Upper lobe of left lung (tissue), 6 donors: ENCODE data around the gene TTC28. TPM values are rescaled to one million over a fixed set of nuclear protein-coding genes. Genes with fewer than 3 reads are reported as not detected.
A peak's percentile ranks its signal among the peaks of the same experiment; 100 is the strongest.

ENCODE experiments used
- ATAC-seq, 2 donors: fragments of 200-7000 bp; cut with Tn5 transposase; one replicate each; pipeline ENCODE4 v1.9.1; 2022; ENCODE audit warnings: mild to moderate bottlenecking in 2 of 2, moderate library complexity in 2 of 2; ENCODE audit not compliant: low FRiP score in 2 of 2
- DNase-seq, 2 donors: peaks; one replicate each; pipeline ENCODE4 v3.0.0-alpha.2; 2019 to 2020
- H3K27ac ChIP-seq, 4 donors: fragments of 200-600 bp; sonication (generic); one replicate each; pipeline ENCODE4 v1.5.1; 2016 to 2019
- H3K27me3 ChIP-seq, 4 donors: fragments of 200-600 bp; sonication (generic); one replicate each; pipeline ENCODE4 v1.5.1; 2017 to 2019
- H3K36me3 ChIP-seq, 4 donors: fragments of 200-600 bp; sonication (generic); one replicate each; pipeline ENCODE4 v1.5.1; 2016 to 2019
- H3K4me1 ChIP-seq, 4 donors: fragments of 200-600 bp; sonication (generic); one replicate each; pipeline ENCODE4 v1.5.1; 2018 to 2019
- H3K4me3 ChIP-seq, 4 donors: fragments of 200-600 bp; sonication (generic); one replicate each; pipeline ENCODE4 v1.5.1; 2017 to 2019; ENCODE audit warnings: mild to moderate bottlenecking in 2 of 4, moderate library complexity in 1 of 4
- H3K9me3 ChIP-seq, 4 donors: fragments of 200-600 bp; sonication (generic); one replicate each; pipeline ENCODE4 v1.5.1; 2018 to 2019
- CTCF ChIP-seq, 6 experiments: fragments of 450-650 bp in 4 of 6; fragments of 200-600 bp in 2 of 6; sonication (generic) in 2 of 6; IDR thresholded peaks; one replicate each; pipeline ENCODE4 v1.5.1; 2016 to 2019; ENCODE audit warnings: antibody characterized with exemption in 6 of 6
- EP300 ChIP-seq, 4 donors: sonication (generic); formaldehyde crosslinking; IDR thresholded peaks; one replicate each; pipeline ENCODE4 v1.5.1; 2017; ENCODE audit warnings: antibody characterized with exemption in 4 of 4, control low read depth in 2 of 4
- POLR2A ChIP-seq, 4 donors: fragments of 450-650 bp; IDR thresholded peaks; one replicate each; pipeline ENCODE4 v1.5.1; 2016 to 2017; ENCODE audit warnings: antibody characterized with exemption in 4 of 4, mild to moderate bottlenecking in 2 of 4
- POLR2AphosphoS5 ChIP-seq, 2 donors: sonication (generic); formaldehyde crosslinking; IDR thresholded peaks; one replicate each; pipeline ENCODE4 v1.5.1; 2017; ENCODE audit warnings: antibody characterized with exemption in 2 of 2
- WGBS, 2 donors: methylation state at CpG; one replicate each; pipeline ENCODE4 v1.1.5; 2017 to 2018; 5-methylcytosine and 5-hydroxymethylcytosine counted together
- total RNA-seq, 6 donors: library from RNA; depleted of rRNA in 4 of 6; stranded (reverse); fragments of >200 nt in 4 of 6; gene quantifications; one replicate each; pipeline versions ENCODE4 v1.1.0 to v1.2.1, GENCODE V29; 2016 to 2021
- donor health status: DM: no; HTN: no; CAD: no; lungs with moderate emphysema.
- donor health status: DM: no; HTN: yes; CAD: no; lungs with severe emphysema.

Gene TTC28
- total RNA-seq, 6 donors from 2014 or later = 30.1 to 69.4 (median 41.4) TPM

DNA sequence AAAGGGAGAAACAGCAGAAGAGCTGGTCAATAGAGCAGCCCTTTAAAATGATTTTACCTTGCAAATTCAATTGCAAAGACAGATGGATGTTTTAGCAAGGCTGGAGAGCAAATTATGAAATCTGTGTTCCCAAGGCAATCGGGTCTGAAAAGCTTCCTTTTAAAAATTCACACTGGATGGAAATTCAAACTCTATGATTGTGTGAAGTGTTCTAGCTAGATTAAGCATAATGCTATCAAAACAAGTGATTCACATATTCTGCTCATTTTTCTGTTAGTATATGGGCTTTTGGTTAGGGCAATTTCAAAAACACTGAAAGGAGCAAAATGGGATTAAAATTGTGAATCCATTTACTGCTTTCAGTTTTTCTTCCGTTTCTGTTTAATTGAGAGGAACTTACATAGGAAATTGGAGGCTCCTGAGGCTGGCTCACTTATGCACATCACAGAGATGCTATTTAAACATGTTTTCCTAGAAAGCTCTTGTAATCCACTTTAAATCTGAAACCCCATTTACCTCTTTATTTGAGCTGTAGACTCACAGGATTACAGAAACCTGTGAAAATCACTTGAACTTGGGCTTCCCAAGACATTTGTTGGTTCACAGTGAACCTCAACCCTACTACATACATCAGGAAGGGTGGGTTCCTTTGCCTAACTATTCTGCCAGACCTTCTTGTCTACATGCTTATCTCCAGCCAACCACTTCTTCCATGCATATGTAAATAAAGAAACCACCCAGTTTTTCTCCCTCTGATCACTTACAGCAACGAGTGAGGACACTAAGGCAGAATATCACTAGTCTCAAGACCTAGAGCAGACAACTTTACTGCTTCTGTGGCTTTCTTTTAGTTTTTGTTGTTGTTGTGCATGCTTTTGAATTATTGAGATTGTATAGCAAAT is 558.7 kb downstream of the TTC28 start:
- no peaks in the 10 kb centered on the region for H3K36me3 ChIP-seq
- ATAC-seq = no peak
- H3K4me3 ChIP-seq = no peak overlapping the region
- WGBS, 2 donors = 36 to 40% methylated on average over 3 of the region's 3 CpGs
- DNase-seq = no peak
- no peaks in the 10 kb centered on the region for H3K9me3 ChIP-seq
- no peak overlapping the region for H3K27ac ChIP-seq
- peaks cover 4 to 12% (median 10%) of the 10 kb centered on the region in 4 donors for H3K4me1 ChIP-seq
- no peaks in the 10 kb centered on the region for H3K27me3 ChIP-seq
- TF ChIP-seq POLR2AphosphoS5 (IDR thresholded peaks at IDR 0.05) = no peak
- no peak for TF ChIP-seq EP300 (IDR thresholded peaks at IDR 0.05)
- no peak for TF ChIP-seq POLR2A (IDR thresholded peaks at IDR 0.05)
- no peak for TF ChIP-seq CTCF (IDR thresholded peaks at IDR 0.05)

DNA sequence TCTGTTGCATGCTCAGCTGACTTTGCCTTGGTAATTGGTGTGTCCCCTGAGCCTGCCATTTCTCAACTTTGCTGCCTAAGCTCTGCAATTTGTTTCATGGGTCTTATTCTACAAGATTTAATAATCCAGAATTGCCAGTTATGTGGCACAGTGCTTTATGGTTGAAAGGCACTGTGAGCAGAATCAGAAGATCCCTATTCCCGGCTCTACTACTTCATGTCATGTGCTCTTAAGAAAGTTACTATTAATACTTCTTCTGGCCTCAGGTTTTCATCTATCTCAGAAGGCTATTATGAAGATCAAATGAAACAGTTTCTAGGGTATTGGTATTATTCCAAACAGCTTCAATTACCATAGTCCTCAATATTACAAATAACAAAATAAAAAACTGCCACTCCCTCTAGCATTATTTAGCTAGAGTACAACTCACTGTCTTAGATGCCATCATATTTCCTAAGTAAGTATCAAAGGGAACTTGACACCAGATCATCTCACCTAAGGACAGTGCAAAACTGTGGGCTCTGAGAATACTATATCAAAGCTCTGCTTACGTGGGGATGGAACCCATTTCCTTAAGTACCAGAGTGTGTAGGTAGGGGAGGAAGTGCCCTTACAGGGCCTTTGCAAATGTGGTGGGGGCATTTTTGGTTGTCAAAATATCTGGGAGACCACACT is 560.5 kb downstream of the TTC28 start:
- H3K27me3 ChIP-seq = no peaks in the 10 kb centered on the region
- H3K36me3 ChIP-seq = no peaks in the 10 kb centered on the region
- 83 to 93% methylated on average over 2 of the region's 2 CpGs for WGBS, 2 donors
- TF ChIP-seq CTCF (IDR thresholded peaks at IDR 0.05) = no peak
- TF ChIP-seq EP300 (IDR thresholded peaks at IDR 0.05) = no peak
- no peak for TF ChIP-seq POLR2A (IDR thresholded peaks at IDR 0.05)
- peaks cover 4 to 12% (median 10%) of the 10 kb centered on the region in 4 donors for H3K4me1 ChIP-seq
- ATAC-seq (no peak), DNase-seq (no peak)
- H3K9me3 ChIP-seq = no peaks in the 10 kb centered on the region
- H3K4me3 ChIP-seq = no peak overlapping the region
- H3K27ac ChIP-seq = no peak overlapping the region

DNA sequence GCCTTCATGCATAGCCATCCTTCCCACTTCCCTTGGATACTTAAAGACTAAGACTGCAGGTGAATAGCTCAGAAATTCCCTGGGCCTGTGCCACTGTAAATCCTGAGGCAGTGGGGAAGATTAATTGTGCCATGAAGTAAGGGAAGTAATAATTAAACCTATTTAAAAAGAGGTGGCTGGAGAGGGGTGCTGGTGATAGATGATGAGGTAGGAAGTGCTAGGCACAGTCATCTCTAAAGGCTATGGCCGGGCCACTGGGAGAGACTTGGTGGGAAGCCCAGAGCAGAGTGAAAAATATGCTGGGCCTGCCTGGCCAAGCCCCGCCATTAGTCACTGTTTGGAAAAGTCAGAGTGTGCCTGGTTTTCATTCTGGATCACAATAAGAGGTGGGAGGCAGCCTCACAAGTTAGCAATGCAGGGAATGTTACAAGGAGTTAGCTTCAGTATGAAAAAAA is 563.4 kb downstream of the TTC28 start:
- DNase-seq = no peak
- peak overlapping the region in 2 of 4 donors; percentile 37 to 48 for H3K27ac ChIP-seq

DNA sequence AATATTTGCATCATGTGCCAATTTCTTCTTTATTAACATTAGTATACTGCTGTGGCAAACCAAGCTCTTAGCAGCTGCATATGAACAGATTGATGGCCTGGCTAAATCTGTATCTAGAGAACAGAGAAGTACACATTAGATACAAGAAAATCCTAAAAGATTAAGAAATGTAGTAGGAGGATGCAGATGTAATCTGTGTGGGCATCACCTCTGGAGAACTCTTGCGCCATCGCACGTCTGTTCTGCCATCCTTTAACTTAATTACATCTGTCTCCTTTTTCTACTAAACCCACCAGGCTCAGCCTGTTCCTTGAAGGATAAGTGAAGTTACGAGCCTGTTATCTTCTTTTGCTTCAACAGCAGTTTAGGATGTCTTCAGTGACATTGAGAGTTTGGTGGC is 564.2 kb downstream of the TTC28 start:
- WGBS, 2 donors = 86 to 94% methylated on average over 4 of the region's 4 CpGs
- H3K9me3 ChIP-seq = no peaks in the 10 kb centered on the region
- no peak overlapping the region for H3K27ac ChIP-seq
- H3K4me1 ChIP-seq = peaks cover 0 to 12% (median 4%) of the 10 kb centered on the region in 4 donors
- no peak for ATAC-seq
- TF ChIP-seq CTCF (IDR thresholded peaks at IDR 0.05) (no peak), POLR2AphosphoS5 (IDR thresholded peaks at IDR 0.05) (no peak), EP300 (IDR thresholded peaks at IDR 0.05) (no peak), POLR2A (IDR thresholded peaks at IDR 0.05) (no peak)
- DNase-seq = no peak
- H3K36me3 ChIP-seq = no peaks in the 10 kb centered on the region
- H3K4me3 ChIP-seq = no peak overlapping the region
- no peaks in the 10 kb centered on the region for H3K27me3 ChIP-seq

More for the DNA sequence above, 563.4 kb downstream of the TTC28 start:
- TF ChIP-seq POLR2AphosphoS5 (IDR thresholded peaks at IDR 0.05) (no peak), POLR2A (IDR thresholded peaks at IDR 0.05) (no peak)
- Histone ChIP-seq H3K4me1 (peaks cover 3 to 18% (median 12%) of the 10 kb centered on the region in 4 donors), H3K36me3 (no peaks in the 10 kb centered on the region), H3K4me3 (no peak overlapping the region), H3K27me3 (no peaks in the 10 kb centered on the region), H3K9me3 (no peaks in the 10 kb centered on the region)
- 73 to 74% methylated on average over 2 of the region's 2 CpGs for WGBS, 2 donors
- peak; percentile 23 to 87 for ATAC-seq

DNA sequence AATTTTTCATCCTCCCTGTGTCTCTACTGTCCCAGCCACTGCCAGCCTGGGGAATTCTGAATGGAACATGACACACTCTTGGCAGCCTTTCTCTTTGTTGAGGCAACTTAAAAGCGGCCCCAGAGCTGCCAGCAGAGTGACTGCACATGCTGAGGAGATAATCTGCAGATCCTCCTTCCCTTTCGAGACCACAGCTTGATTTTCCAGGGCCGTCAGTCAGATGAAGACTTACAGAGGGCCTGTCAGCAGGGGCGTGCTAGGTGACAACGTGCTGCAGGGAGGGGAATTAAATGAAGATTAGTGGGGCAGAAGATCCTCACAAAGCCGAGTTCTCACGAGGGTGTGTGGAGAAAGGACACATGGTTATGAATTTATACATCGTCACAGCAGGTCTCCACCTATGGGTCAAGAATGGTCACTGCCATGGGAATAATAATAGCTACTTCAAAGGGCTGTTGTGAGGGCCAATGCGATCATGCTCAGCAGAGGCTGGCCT is 567.0 kb downstream of the TTC28 start:
- ATAC-seq = peak; percentile 61
- DNase-seq = no peak
- Histone ChIP-seq H3K36me3 (peaks cover 0 to 5% (median 0%) of the 10 kb centered on the region in 4 donors), H3K4me1 (peaks cover 0 to 12% (median 3%) of the 10 kb centered on the region in 4 donors), H3K4me3 (no peak overlapping the region), H3K27me3 (no peaks in the 10 kb centered on the region), H3K27ac (peak overlapping the region in 1 of 4 donors; percentile 14), H3K9me3 (no peaks in the 10 kb centered on the region)
- WGBS, 2 donors = 37 to 52% methylated on average over 9 of the region's 9 CpGs
- TF ChIP-seq EP300 (IDR thresholded peaks at IDR 0.05) = no peak
- peak; percentile 16 to 58 (median 44) for TF ChIP-seq CTCF (IDR thresholded peaks at IDR 0.05)
- TF ChIP-seq POLR2AphosphoS5 (IDR thresholded peaks at IDR 0.05) = no peak
- TF ChIP-seq POLR2A (IDR thresholded peaks at IDR 0.05) = no peak
